Gastroesophageal sphincter (tissue), 4 donors: ENCODE measurements around the gene KRTAP10-8. TPM values are rescaled to one million over a fixed set of nuclear protein-coding genes. Genes with fewer than 3 reads are reported as not detected.

Experiments used
- ATAC-seq: fragments of 150-250 bp; one replicate; pipeline ENCODE4 v1.9.1; 2016; ENCODE audit warnings: mild to moderate bottlenecking, moderate library complexity
- H3K27ac ChIP-seq, 4 donors: fragments of 200-600 bp; sonication (generic) in 3 of 4; 1 replicate in 3 of 4; 2 replicates in 1 of 4; pipeline ENCODE4 v1.5.1; 2016 to 2019
- H3K27me3 ChIP-seq: fragments of 200-600 bp; sonication (generic); one replicate; pipeline ENCODE4 v1.5.1; 2019
- H3K36me3 ChIP-seq, 2 donors: fragments of 200-600 bp; sonication (generic); one replicate each; pipeline ENCODE4 v1.5.1; 2019; ENCODE audit warnings: control low read depth in 1 of 2
- H3K4me1 ChIP-seq, 3 donors: fragments of 200-600 bp; sonication (generic); 1 replicate in 2 of 3; 2 replicates in 1 of 3; pipeline ENCODE4 v1.5.1; 2016 to 2019; ENCODE audit warnings: control low read depth in 2 of 3
- H3K4me3 ChIP-seq, 2 donors: fragments of 200-600 bp; sonication (generic); one replicate each; pipeline ENCODE4 v1.5.1; 2019; ENCODE audit warnings: mild to moderate bottlenecking in 1 of 2, moderate library complexity in 1 of 2
- H3K9me3 ChIP-seq, 3 donors: fragments of 200-600 bp; sonication (generic); one replicate each; pipeline ENCODE4 v1.5.1; 2017 to 2019; ENCODE audit warnings: control low read depth in 2 of 3
- EP300 ChIP-seq: sonication (generic); formaldehyde crosslinking; IDR thresholded peaks from one replicate; pipeline ENCODE4 v1.6.1; 2017; ENCODE audit warnings: antibody characterized with exemption, mild to moderate bottlenecking
- POLR2A ChIP-seq, 2 donors: fragments of 450-650 bp; IDR thresholded peaks; one replicate each; pipeline ENCODE4 v1.6.1; 2017; ENCODE audit warnings: antibody characterized with exemption in 2 of 2, mild to moderate bottlenecking in 2 of 2, moderate library complexity in 1 of 2
- POLR2AphosphoS5 ChIP-seq: sonication (generic); formaldehyde crosslinking; IDR thresholded peaks from one replicate; pipeline ENCODE4 v1.6.1; 2017; ENCODE audit warnings: antibody characterized with exemption
- WGBS, 2 donors: methylation state at CpG; one replicate each; pipeline ENCODE4 v1.1.5; 2018; ENCODE audit warnings: low coverage in 1 of 2; 5-methylcytosine and 5-hydroxymethylcytosine counted together
- total RNA-seq, 4 donors: library from RNA; depleted of rRNA; stranded (reverse); fragments of >200 nt; gene quantifications; one replicate each; pipeline ENCODE4 v1.1.0, GENCODE V29; 2016
- TF ChIP-seq, protein P1 (sequence below), 4 experiments: fragments of 200-600 bp in 2 of 4; fragments of 450-650 bp in 2 of 4; sonication (generic) in 1 of 4; IDR thresholded peaks; one replicate each; pipeline ENCODE4 v1.5.1; 2017 to 2019; ENCODE audit warnings: antibody characterized with exemption in 4 of 4, mild to moderate bottlenecking in 2 of 4, moderate library complexity in 2 of 4

Gene KRTAP10-8
- total RNA-seq, 4 donors from 2014 or later: not detected

DNA sequence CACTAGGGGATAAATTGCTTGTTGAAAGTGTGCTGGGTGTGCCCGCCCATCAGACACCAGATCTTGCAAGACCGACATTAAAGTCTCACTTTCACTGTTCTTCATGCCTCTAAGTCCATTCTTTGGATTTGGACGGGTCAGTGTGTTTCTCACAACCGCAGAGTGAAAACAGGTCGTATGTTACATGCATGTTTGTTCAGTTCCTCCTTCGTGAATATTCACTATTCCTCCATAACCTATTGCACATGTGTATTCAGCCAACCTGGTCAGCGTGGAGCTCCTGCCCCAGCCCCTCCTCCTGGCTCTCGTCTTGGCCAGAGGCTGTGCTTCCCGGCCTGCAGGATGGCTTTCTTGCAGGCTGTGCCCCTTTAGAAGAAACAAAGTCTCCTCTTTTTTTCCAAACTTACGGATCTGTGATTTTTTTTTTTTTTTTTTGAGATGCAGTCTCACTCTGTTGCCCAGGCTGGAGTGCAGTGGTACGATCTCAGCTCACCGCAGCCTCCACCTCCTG, 17.4 kb upstream of the KRTAP10-8 start:
- Histone ChIP-seq H3K27ac (no peak overlapping the region), H3K36me3 (no peaks in the 10 kb centered on the region), H3K4me1 (no peaks in the 10 kb centered on the region), H3K27me3 (peaks cover 66% of the 10 kb centered on the region), H3K4me3 (no peak overlapping the region), H3K9me3 (peaks cover 0 to 12% (median 0%) of the 10 kb centered on the region in 3 donors)
- ATAC-seq: no peak
- TF ChIP-seq POLR2A (IDR thresholded peaks at IDR 0.05) (no peak), POLR2AphosphoS5 (no peak), EP300 (no peak)
- TF ChIP-seq, protein P1, sequence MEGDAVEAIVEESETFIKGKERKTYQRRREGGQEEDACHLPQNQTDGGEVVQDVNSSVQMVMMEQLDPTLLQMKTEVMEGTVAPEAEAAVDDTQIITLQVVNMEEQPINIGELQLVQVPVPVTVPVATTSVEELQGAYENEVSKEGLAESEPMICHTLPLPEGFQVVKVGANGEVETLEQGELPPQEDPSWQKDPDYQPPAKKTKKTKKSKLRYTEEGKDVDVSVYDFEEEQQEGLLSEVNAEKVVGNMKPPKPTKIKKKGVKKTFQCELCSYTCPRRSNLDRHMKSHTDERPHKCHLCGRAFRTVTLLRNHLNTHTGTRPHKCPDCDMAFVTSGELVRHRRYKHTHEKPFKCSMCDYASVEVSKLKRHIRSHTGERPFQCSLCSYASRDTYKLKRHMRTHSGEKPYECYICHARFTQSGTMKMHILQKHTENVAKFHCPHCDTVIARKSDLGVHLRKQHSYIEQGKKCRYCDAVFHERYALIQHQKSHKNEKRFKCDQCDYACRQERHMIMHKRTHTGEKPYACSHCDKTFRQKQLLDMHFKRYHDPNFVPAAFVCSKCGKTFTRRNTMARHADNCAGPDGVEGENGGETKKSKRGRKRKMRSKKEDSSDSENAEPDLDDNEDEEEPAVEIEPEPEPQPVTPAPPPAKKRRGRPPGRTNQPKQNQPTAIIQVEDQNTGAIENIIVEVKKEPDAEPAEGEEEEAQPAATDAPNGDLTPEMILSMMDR (IDR thresholded peaks at IDR 0.05): no peak
- 63 to 87% methylated on average over 6 to 10 of the region's 12 CpGs for WGBS, 2 donors

DNA sequence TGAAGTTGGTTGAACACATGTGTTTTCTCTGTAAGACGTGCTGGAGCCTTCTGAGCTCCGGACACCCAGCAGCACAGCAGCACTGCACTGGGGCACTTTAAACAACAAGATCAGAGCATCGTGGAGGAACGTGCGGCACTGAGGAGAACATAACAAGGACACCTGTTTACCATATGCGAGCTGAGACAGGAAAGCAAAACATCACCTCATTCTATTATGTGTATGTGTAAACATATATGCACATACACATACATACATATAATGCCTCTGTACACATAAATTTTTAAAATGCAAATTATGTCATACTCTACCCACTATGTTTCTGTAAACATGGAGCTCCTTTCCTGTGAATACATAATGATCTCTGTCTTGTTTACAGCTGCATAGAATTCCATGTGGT, 16.4 kb upstream of the KRTAP10-8 start:
- WGBS, 2 donors: 61 to 83% methylated on average over 1 to 6 of the region's 6 CpGs
- TF ChIP-seq POLR2A (IDR thresholded peaks at IDR 0.05): no peak
- TF ChIP-seq, protein P1 (IDR thresholded peaks at IDR 0.05): no peak
- no peak for TF ChIP-seq EP300
- no peak for TF ChIP-seq POLR2AphosphoS5
- no peaks in the 10 kb centered on the region for H3K4me1 ChIP-seq
- no peaks in the 10 kb centered on the region for H3K36me3 ChIP-seq
- H3K9me3 ChIP-seq: peaks cover 0 to 12% (median 0%) of the 10 kb centered on the region in 3 donors
- no peak overlapping the region for H3K4me3 ChIP-seq
- H3K27me3 ChIP-seq: peaks cover 66% of the 10 kb centered on the region
- no peak for ATAC-seq
- no peak overlapping the region for H3K27ac ChIP-seq

DNA sequence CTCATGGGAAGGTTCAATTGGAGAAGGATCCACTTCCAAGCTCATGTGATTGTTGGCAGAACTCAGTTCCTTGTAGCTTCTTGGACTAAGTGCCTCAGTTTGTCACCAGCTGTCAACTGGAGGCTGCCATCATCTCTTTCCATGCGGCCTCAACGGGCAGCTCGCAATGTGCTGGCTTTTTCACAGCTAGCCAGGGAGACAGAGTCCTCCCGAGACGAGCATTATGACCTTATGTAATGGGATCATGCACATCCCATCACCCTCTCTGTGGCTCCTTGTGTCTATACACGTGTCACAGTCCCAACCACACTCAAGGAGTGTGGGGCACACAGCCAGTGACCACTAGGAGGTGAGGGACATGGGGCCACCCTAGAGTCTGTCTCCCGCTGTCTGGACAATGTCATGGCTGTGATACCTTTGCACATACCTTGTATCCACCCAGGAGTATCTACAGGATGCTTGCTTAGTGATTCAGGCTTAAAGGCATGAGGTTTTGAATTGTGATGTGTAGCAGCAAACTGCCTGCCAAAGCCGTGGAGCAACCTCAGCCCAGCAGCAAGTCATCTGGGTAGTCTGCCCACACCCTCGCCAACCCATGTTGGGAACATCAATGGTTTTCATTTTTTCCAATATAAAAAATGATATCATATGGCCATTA, 15.7 kb upstream of the KRTAP10-8 start:
- Histone ChIP-seq H3K27ac (no peak overlapping the region), H3K9me3 (peaks cover 0 to 12% (median 0%) of the 10 kb centered on the region in 3 donors), H3K4me1 (no peaks in the 10 kb centered on the region), H3K36me3 (no peaks in the 10 kb centered on the region), H3K4me3 (no peak overlapping the region), H3K27me3 (peaks cover 64% of the 10 kb centered on the region)
- no peak for TF ChIP-seq POLR2AphosphoS5
- TF ChIP-seq, protein P1 (IDR thresholded peaks at IDR 0.05): no peak
- TF ChIP-seq EP300: no peak
- TF ChIP-seq POLR2A (IDR thresholded peaks at IDR 0.05): no peak
- WGBS, 2 donors: 67 to 76% methylated on average over 6 to 7 of the region's 9 CpGs
- ATAC-seq: no peak

DNA sequence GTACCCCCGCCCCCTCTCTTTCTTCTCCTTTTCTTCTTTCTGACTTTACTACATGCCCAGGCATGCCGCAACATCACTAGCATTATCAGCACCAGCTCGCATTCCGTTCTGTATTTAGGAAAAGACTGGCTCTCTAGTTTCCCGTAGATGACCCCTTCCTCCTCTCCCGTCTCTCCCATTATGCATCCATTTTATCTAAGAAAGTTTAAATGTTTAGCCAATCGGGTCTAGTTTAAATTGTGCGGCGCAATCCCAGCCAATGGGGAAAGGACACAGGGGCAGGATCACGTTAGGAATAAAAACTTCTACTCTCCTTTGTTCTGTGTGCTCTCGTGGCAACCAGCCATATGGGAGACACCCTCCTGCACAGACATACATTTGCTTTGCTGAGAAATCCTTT, 13.8 kb upstream of the KRTAP10-8 start:
- 67 to 71% methylated on average over 6 to 11 of the region's 11 CpGs for WGBS, 2 donors
- Histone ChIP-seq H3K36me3 (no peaks in the 10 kb centered on the region), H3K27me3 (peaks cover 67% of the 10 kb centered on the region)

More for the DNA sequence above, 13.8 kb upstream of the KRTAP10-8 start:
- no peak overlapping the region for H3K4me3 ChIP-seq
- no peak for ATAC-seq
- peaks cover 0 to 12% (median 0%) of the 10 kb centered on the region in 3 donors for H3K9me3 ChIP-seq
- no peaks in the 10 kb centered on the region for H3K4me1 ChIP-seq
- TF ChIP-seq, protein P1 (IDR thresholded peaks at IDR 0.05): no peak
- TF ChIP-seq EP300 (no peak), POLR2AphosphoS5 (no peak), POLR2A (IDR thresholded peaks at IDR 0.05) (no peak)
- no peak overlapping the region for H3K27ac ChIP-seq
